OCI-LY1 (cell line): ENCODE measurements around the gene PYURF.

Source experiments
- H2AFZ ChIP-seq: fragments of 200-600 bp; sonication (generic), shearing (Covaris generic); 2 replicates; pipeline ENCODE4 v1.6.0; 2014; ENCODE audit warnings: antibody characterized with exemption, mild to moderate bottlenecking, low read length
- H3F3A ChIP-seq: fragments of 200-600 bp; sonication (generic), shearing (Covaris generic); 2 replicates; pipeline ENCODE4 v1.6.0; 2014; ENCODE audit warnings: mild to moderate bottlenecking, antibody characterized with exemption, low read length, moderate library complexity; ENCODE audit not compliant: insufficient read depth
- H3K27ac ChIP-seq: fragments of 200-600 bp; sonication (generic); 2 replicates; pipeline ENCODE4 v1.5.1; 2014; ENCODE audit warnings: low read length, mixed run types, mild to moderate bottlenecking, low read depth; ENCODE audit not compliant: poor library complexity, severe bottlenecking
- H3K27me3 ChIP-seq: fragments of 200-600 bp; sonication (generic); 2 replicates; pipeline ENCODE4 v1.6.0; 2014; ENCODE audit warnings: antibody characterized with exemption, mild to moderate bottlenecking, low read length, moderate library complexity; ENCODE audit not compliant: insufficient read depth
- H3K36me3 ChIP-seq: fragments of 200-600 bp; sonication (generic); 2 replicates; pipeline ENCODE4 v1.6.1; 2014; ENCODE audit warnings: mild to moderate bottlenecking, antibody characterized with exemption, low read length, moderate library complexity, mixed read lengths; ENCODE audit not compliant: insufficient read depth
- H3K4me1 ChIP-seq: fragments of 200-600 bp; sonication (generic); 2 replicates; pipeline ENCODE4 v1.5.1; 2014; ENCODE audit warnings: mild to moderate bottlenecking, low read length, moderate library complexity; ENCODE audit not compliant: insufficient read depth, severe bottlenecking
- H3K4me2 ChIP-seq: fragments of 200-600 bp; sonication (generic), shearing (Covaris generic); 2 replicates; pipeline ENCODE4 v1.6.1; 2014; ENCODE audit warnings: low read length
- H3K4me3 ChIP-seq: fragments of 200-600 bp; sonication (generic); 2 replicates; pipeline ENCODE4 v1.5.1; 2014; ENCODE audit warnings: low read length, low read depth, mild to moderate bottlenecking, mixed read lengths; ENCODE audit not compliant: poor library complexity, severe bottlenecking
- H3K79me2 ChIP-seq: fragments of 200-600 bp; shearing (Covaris generic); 2 replicates; pipeline ENCODE4 v1.6.1; 2016; ENCODE audit warnings: mixed run types, low read length, mixed read lengths; ENCODE audit not compliant: insufficient read depth
- H3K9ac ChIP-seq: fragments of 200-600 bp; sonication (generic), shearing (Covaris generic); 2 replicates; pipeline ENCODE4 v1.6.1; 2014; ENCODE audit warnings: mild to moderate bottlenecking, low read length, mixed read lengths
- H3K9me2 ChIP-seq: fragments of 200-600 bp; sonication (generic), shearing (Covaris generic); 2 replicates; pipeline ENCODE4 v1.6.1; 2014; ENCODE audit warnings: low read depth, mild to moderate bottlenecking, low read length, mixed read lengths
- H3K9me3 ChIP-seq: fragments of 200-600 bp; shearing (Covaris generic); 2 replicates; pipeline ENCODE4 v1.6.1; 2014; ENCODE audit warnings: low read length, mixed read lengths
- H4K20me1 ChIP-seq: fragments of 200-600 bp; sonication (generic), shearing (Covaris generic); 2 replicates; pipeline ENCODE4 v1.6.0; 2016; ENCODE audit warnings: mild to moderate bottlenecking, low read length; ENCODE audit not compliant: insufficient read depth
- EZH2 ChIP-seq: fragments of 200-600 bp; sonication (generic), shearing (Covaris generic); IDR thresholded peaks from 2 replicates; pipeline ENCODE4 v1.8.0; 2017; ENCODE audit warnings: borderline replicate concordance, mixed run types, mild to moderate bottlenecking, antibody characterized with exemption, low read length, moderate library complexity, mixed read lengths
- TF ChIP-seq, protein P1 (sequence below): fragments of 200-600 bp; sonication (generic), shearing (Covaris generic); IDR thresholded peaks from 2 replicates; pipeline ENCODE4 v1.5.1; 2017; ENCODE audit warnings: mild to moderate bottlenecking, antibody characterized with exemption, low read length, moderate library complexity, mixed read lengths

The PYURF gene

DNA sequence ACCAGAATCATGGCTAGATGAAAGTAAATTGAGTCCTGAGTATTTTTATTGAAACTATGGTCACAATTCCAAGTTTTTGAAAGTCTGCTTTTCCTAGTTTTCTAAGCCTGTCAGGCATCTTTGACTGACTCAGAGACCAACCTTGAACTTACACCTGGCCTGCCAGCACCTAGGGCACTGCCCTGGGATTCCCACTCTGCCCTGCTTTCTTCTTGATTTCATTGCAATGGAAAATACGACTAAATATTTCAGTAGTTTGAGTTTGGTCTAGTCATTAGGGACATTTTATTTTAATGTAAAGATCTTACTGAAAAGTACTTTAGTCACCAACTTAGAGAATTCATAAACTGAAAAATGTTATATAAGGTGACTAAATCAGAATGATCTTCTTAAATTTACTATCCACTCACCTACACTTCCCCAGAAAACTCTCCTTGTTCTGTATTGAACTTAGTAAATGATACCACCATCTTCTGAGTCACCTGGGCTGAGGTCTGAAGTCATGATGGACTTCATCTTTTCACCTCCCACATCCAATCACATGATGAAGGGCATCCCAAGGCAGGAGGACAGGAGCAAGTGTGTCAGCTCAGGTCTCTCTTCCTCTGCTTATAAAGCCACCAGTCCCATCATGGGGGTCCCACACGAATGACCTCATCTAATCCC, 11.6 kb upstream of the PYURF start:
- Histone ChIP-seq H2AFZ (no peak overlapping the region), H4K20me1 (no peaks in the 10 kb centered on the region), H3K4me2 (no peak overlapping the region), H3K27me3 (no peaks in the 10 kb centered on the region), H3K4me3 (no peak overlapping the region), H3K27ac (no peak overlapping the region), H3K9ac (no peak overlapping the region), H3K9me3 (no peaks in the 10 kb centered on the region), H3K4me1 (no peaks in the 10 kb centered on the region), H3F3A (no peaks in the 10 kb centered on the region), H3K9me2 (no peaks in the 10 kb centered on the region), H3K79me2 (no peaks in the 10 kb centered on the region), H3K36me3 (no peaks in the 10 kb centered on the region)
- no peak for TF ChIP-seq EZH2
- TF ChIP-seq, protein P1, sequence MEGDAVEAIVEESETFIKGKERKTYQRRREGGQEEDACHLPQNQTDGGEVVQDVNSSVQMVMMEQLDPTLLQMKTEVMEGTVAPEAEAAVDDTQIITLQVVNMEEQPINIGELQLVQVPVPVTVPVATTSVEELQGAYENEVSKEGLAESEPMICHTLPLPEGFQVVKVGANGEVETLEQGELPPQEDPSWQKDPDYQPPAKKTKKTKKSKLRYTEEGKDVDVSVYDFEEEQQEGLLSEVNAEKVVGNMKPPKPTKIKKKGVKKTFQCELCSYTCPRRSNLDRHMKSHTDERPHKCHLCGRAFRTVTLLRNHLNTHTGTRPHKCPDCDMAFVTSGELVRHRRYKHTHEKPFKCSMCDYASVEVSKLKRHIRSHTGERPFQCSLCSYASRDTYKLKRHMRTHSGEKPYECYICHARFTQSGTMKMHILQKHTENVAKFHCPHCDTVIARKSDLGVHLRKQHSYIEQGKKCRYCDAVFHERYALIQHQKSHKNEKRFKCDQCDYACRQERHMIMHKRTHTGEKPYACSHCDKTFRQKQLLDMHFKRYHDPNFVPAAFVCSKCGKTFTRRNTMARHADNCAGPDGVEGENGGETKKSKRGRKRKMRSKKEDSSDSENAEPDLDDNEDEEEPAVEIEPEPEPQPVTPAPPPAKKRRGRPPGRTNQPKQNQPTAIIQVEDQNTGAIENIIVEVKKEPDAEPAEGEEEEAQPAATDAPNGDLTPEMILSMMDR, result no peak

GRCh38 chr4:88533937-88534750, 10.6 kb upstream of the PYURF start:
- Histone ChIP-seq H3K4me3 (no peak overlapping the region), H3K9ac (no peak overlapping the region), H3K27ac (no peak overlapping the region)

GRCh38 chr4:88533088-88533790, 9.7 kb upstream of the PYURF start:
- no peak overlapping the region for H3K9ac ChIP-seq

More at GRCh38 chr4:88533937-88534750, 10.6 kb upstream of the PYURF start:
- Histone ChIP-seq H3K79me2 (no peaks in the 10 kb centered on the region), H3K9me2 (no peaks in the 10 kb centered on the region), H3F3A (no peaks in the 10 kb centered on the region), H4K20me1 (no peaks in the 10 kb centered on the region), H2AFZ (no peak overlapping the region), H3K4me2 (no peak overlapping the region), H3K4me1 (no peaks in the 10 kb centered on the region), H3K27me3 (no peaks in the 10 kb centered on the region), H3K9me3 (no peaks in the 10 kb centered on the region), H3K36me3 (no peaks in the 10 kb centered on the region)
- TF ChIP-seq, protein P1, result no peak
- no peak for TF ChIP-seq EZH2

More at GRCh38 chr4:88533088-88533790, 9.7 kb upstream of the PYURF start:
- Histone ChIP-seq H3K79me2 (no peaks in the 10 kb centered on the region), H3K4me1 (no peaks in the 10 kb centered on the region), H3K4me3 (no peak overlapping the region), H2AFZ (no peak overlapping the region), H3K36me3 (no peaks in the 10 kb centered on the region), H4K20me1 (no peaks in the 10 kb centered on the region), H3K27ac (no peak overlapping the region), H3K9me2 (no peaks in the 10 kb centered on the region), H3K4me2 (no peak overlapping the region), H3K27me3 (no peaks in the 10 kb centered on the region), H3F3A (no peaks in the 10 kb centered on the region), H3K9me3 (no peaks in the 10 kb centered on the region)
- no peak for TF ChIP-seq EZH2
- TF ChIP-seq, protein P1, result no peak
